Measurements from ENCODE around the gene USP15. TPM values are rescaled to one million over a fixed set of nuclear protein-coding genes. Genes with fewer than 3 reads are reported as not detected.

USP15 gene
- total and polyA plus RNA-seq, 2 donors (not counting 3 experiments of a cell fraction or from before 2014, with no cell fraction given) = 20.0 to 61.8 TPM

DNA sequence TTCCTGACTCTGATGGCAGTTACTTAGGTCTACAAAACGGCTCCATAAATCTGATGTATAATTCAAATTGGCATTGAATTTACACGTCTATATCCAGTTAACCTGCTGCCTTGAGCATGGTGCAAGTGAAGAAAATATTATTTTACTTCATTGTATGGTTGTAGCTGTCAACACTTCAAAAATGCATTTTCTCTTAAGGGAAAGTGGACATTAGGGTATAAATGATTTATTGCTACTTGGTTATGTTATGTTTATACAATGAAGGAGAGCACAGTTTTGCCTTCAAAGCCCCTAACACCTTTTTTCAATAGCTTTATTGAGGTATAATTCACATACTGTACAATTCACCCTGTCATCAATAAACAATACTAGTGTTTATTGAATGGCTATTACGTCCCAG lies 2.0 kb upstream of the USP15 start:
- FAIRE-seq (no peak), DNase-seq (ENCODE audit: low read depth, low spot score) (no peak)
- peaks cover 6% of the 10 kb centered on the region for H4K20me1 ChIP-seq (replicated peaks; ENCODE audit: control insufficient read depth, extremely low read depth, insufficient read depth, low read length)
- no peak overlapping the region for H3K4me2 ChIP-seq (ENCODE audit: insufficient read depth, low read length)
- H3K4me3 ChIP-seq (replicated peaks in 1 of 3; ENCODE audit: insufficient read depth in 1 of 3, low read depth in 1 of 3, low read length in 3 of 3) = no peak overlapping the region
- dilution Hi-C loops (cut with MboI; ENCODE audit: extremely low pct_ligation_motif_present, low sequenced_read_pairs) (no loop called here), intact Hi-C loops (cut with micrococcal nuclease) (no loop called here)
- no peak for TF ChIP-seq POLR2A (IDR thresholded peaks at IDR 0.05; ENCODE audit: low read depth, low read length)
- TF ChIP-seq, protein P1, sequence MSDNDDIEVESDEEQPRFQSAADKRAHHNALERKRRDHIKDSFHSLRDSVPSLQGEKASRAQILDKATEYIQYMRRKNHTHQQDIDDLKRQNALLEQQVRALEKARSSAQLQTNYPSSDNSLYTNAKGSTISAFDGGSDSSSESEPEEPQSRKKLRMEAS (IDR thresholded peaks at IDR 0.05; ENCODE audit: insufficient read depth, insufficient read length) = no peak
- TF ChIP-seq EZH2 (IDR thresholded peaks at IDR 0.05; ENCODE audit: borderline replicate concordance, low read depth, low read length, severe bottlenecking) = no peak
- no peak for TF ChIP-seq JUN (IDR thresholded peaks at IDR 0.05; ENCODE audit: borderline replicate concordance, insufficient read depth, insufficient read length, low read depth)
- no peak for TF ChIP-seq MYC (IDR thresholded peaks at IDR 0.05; ENCODE audit: low read depth, low read length)
- no peak for TF ChIP-seq FOS (IDR thresholded peaks at IDR 0.05; ENCODE audit: borderline replicate concordance, insufficient read depth, low read length)
- TF ChIP-seq, protein P2, sequence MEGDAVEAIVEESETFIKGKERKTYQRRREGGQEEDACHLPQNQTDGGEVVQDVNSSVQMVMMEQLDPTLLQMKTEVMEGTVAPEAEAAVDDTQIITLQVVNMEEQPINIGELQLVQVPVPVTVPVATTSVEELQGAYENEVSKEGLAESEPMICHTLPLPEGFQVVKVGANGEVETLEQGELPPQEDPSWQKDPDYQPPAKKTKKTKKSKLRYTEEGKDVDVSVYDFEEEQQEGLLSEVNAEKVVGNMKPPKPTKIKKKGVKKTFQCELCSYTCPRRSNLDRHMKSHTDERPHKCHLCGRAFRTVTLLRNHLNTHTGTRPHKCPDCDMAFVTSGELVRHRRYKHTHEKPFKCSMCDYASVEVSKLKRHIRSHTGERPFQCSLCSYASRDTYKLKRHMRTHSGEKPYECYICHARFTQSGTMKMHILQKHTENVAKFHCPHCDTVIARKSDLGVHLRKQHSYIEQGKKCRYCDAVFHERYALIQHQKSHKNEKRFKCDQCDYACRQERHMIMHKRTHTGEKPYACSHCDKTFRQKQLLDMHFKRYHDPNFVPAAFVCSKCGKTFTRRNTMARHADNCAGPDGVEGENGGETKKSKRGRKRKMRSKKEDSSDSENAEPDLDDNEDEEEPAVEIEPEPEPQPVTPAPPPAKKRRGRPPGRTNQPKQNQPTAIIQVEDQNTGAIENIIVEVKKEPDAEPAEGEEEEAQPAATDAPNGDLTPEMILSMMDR (IDR thresholded peaks at IDR 0.05; ENCODE audit: extremely low read depth in 1 of 2, insufficient read depth in 1 of 2, low read depth in 1 of 2, low read length in 2 of 2) = no peak
- TF ChIP-seq POLR2AphosphoS5 (IDR thresholded peaks at IDR 0.05; ENCODE audit: insufficient read depth, low read depth, low read length) = no peak
- TF ChIP-seq GATA2 (IDR thresholded peaks at IDR 0.05; ENCODE audit: insufficient read depth, insufficient read length, low read depth, low read length) = no peak
- H3K36me3 ChIP-seq (ENCODE audit: control insufficient read depth in 2 of 2, extremely low read depth in 1 of 2, insufficient read depth in 2 of 2, low read length in 2 of 2) = no peaks in the 10 kb centered on the region
- H3K9ac ChIP-seq (replicated peaks; ENCODE audit: extremely low read depth, insufficient read depth, low read length) = no peak overlapping the region
- peaks cover 19% of the 10 kb centered on the region for H3K4me1 ChIP-seq (ENCODE audit: control insufficient read depth, extremely low read depth, insufficient read depth, low read length)
- H3K79me2 ChIP-seq (ENCODE audit: control insufficient read depth, insufficient read depth, low read length) = peaks cover 30% of the 10 kb centered on the region
- BruUV-seq (replicated peaks) = no TSS peak
- POLR2A ChIA-PET = no interaction called here
- H2AFZ ChIP-seq (ENCODE audit: low read depth, low read length) = no peak overlapping the region
- no peaks in the 10 kb centered on the region for H3K9me1 ChIP-seq (replicated peaks; ENCODE audit: control insufficient read depth, extremely low read depth, insufficient read depth, low read length)
- CTCF ChIA-PET = no interaction called here
- H3K27ac ChIP-seq (ENCODE audit: insufficient read depth, low read depth, low read length) = no peak overlapping the region
- H3K27me3 ChIP-seq (ENCODE audit: control insufficient read depth in 2 of 2, insufficient read depth in 2 of 2, low read length in 2 of 2) = no peaks in the 10 kb centered on the region
- no peaks in the 10 kb centered on the region for H3K9me3 ChIP-seq (replicated peaks; ENCODE audit: control insufficient read depth, insufficient read depth, low read length)

Measured in endothelial cell of umbilical vein (primary cell).